IPS DF 19.7 (cell line): ENCODE measurements around the gene SPIRE1.
"Not testable (repeated sequence)": the region's sequence is repeated elsewhere in the genome, so short reads cannot be mapped to it uniquely, and the experiment has no call there.

ENCODE experiments used
- DNase-seq: peaks from one replicate; pipeline ENCODE4 v3.0.0-alpha.2; 2013; ENCODE audit warnings: low read depth, low spot score

SPIRE1 gene

GRCh38 chr18:12645751-12646203 is 12.1 kb downstream of the SPIRE1 start:
- DNase-seq, result no peak

GRCh38 chr18:12645254-12645653 is 12.7 kb downstream of the SPIRE1 start:
- no peak for DNase-seq

- not testable (repeated sequence) for DNase-seq
Observed at GRCh38 chr18:12643756-12644155, 14.2 kb downstream of the SPIRE1 start.

- DNase-seq, result no peak
Observed at GRCh38 chr18:12640881-12641200, 17.1 kb downstream of the SPIRE1 start.

- no peak for DNase-seq
Observed at GRCh38 chr18:12639990-12640880, 17.7 kb downstream of the SPIRE1 start.

GRCh38 chr18:12638644-12639124 is 19.2 kb downstream of the SPIRE1 start:
- DNase-seq, result no peak

GRCh38 chr18:12637901-12638643 is 19.8 kb downstream of the SPIRE1 start:
- DNase-seq, result no peak

GRCh38 chr18:12637393-12637792 is 20.5 kb downstream of the SPIRE1 start:
- no peak for DNase-seq

GRCh38 chr18:12631831-12632477 is 26.0 kb downstream of the SPIRE1 start:
- DNase-seq, result no peak

GRCh38 chr18:12630136-12630535 is 27.8 kb downstream of the SPIRE1 start:
- no peak for DNase-seq

GRCh38 chr18:12628706-12629702 is 28.9 kb downstream of the SPIRE1 start:
- no peak for DNase-seq

- DNase-seq, result not testable (repeated sequence)
Observed at GRCh38 chr18:12627199-12627598, 30.7 kb downstream of the SPIRE1 start.

GRCh38 chr18:12625241-12625640 is 32.7 kb downstream of the SPIRE1 start:
- DNase-seq, result no peak

GRCh38 chr18:12621742-12622306 is 36.1 kb downstream of the SPIRE1 start:
- DNase-seq, result no peak

GRCh38 chr18:12615748-12616147 is 42.2 kb downstream of the SPIRE1 start:
- no peak for DNase-seq

GRCh38 chr18:12608301-12608700 is 49.6 kb downstream of the SPIRE1 start:
- no peak for DNase-seq

GRCh38 chr18:12606592-12607315 is 51.2 kb downstream of the SPIRE1 start:
- no peak for DNase-seq

- DNase-seq, result no peak
Observed at GRCh38 chr18:12604445-12605007, 53.4 kb downstream of the SPIRE1 start.

GRCh38 chr18:12599966-12600365 is 57.9 kb downstream of the SPIRE1 start:
- DNase-seq, result no peak

GRCh38 chr18:12599543-12599942 is 58.4 kb downstream of the SPIRE1 start:
- no peak for DNase-seq
